K562 (cell line): Measurements from ENCODE around the gene FAM78A. TPM values are rescaled to one million over a fixed set of nuclear protein-coding genes. Genes with fewer than 3 reads are reported as not detected.

Source experiments
- ATAC-seq: fragments of 200-7000 bp; cut with Tn5 transposase; 3 replicates; pipeline ENCODE4 v1.9.1; 2020; ENCODE audit warnings: moderate library complexity
- BruUV-seq: library from RNA; stranded (reverse); fragments of 400-500 nt; replicated peaks from 2 replicates; lab custom pipeline; 2021; lab: Mats Ljungman, UMichigan
- CTCF ChIA-PET: fragments of 300-600 bp; formaldehyde crosslinking; extraction: SDS; loops from one replicate; lab custom pipeline; 2021; ENCODE audit warnings: low intra/inter-chr PET ratio; lab: Yijun Ruan, JAX
- POLR2A ChIA-PET: fragments of 300-600, 350-650 bp; sonication (Branson Sonifier 250); formaldehyde crosslinking; extraction: SDS; loops from one replicate; lab custom pipeline; 2021; ENCODE audit warnings: antibody characterized with exemption, inconsistent platforms; lab: Yijun Ruan, JAX
- DNase-seq, 4 experiments: peaks; one replicate each; pipeline versions ENCODE4 v3.0.0 to v3.0.0-alpha.2; 2011 to 2018; ENCODE audit warnings: low spot score in 3 of 4, mixed read lengths in 3 of 4; ENCODE audit errors: extremely low read depth in 1 of 4
- FAIRE-seq: peaks from 2 replicates; lab custom pipeline; 2011; peaks lifted over from hg19 to GRCh38; lab: Jason Lieb, UNC
- H2AFZ ChIP-seq: 2 replicates; pipeline ENCODE4 v1.6.0; 2011; ENCODE audit warnings: low read depth, low read length, control low read depth, inconsistent platforms
- H3K27ac ChIP-seq: fragments of 200-600 bp; 3 replicates; pipeline ENCODE4 v1.8.0; 2011; ENCODE audit warnings: low read depth, mild to moderate bottlenecking, control low read depth, inconsistent platforms, low read length, moderate library complexity, mixed read lengths; ENCODE audit errors: extremely low read depth
- H3K27me3 ChIP-seq, 2 experiments: fragments of 300-600 bp in 1 of 2; 2 replicates in 1 of 2; 3 replicates in 1 of 2; pipeline versions ENCODE4 v1.6.0 to v1.8.0; 2011; ENCODE audit warnings: inconsistent platforms in 2 of 2, low read length in 2 of 2, mild to moderate bottlenecking in 1 of 2, mixed read lengths in 1 of 2, moderate library complexity in 1 of 2; ENCODE audit not compliant: control insufficient read depth in 2 of 2, insufficient read depth in 2 of 2
- H3K36me3 ChIP-seq: fragments of 300-600 bp; 3 replicates; pipeline ENCODE4 v1.8.0; 2011; ENCODE audit warnings: mild to moderate bottlenecking, low read length, inconsistent platforms; ENCODE audit not compliant: control insufficient read depth, insufficient read depth
- H3K4me1 ChIP-seq, 2 experiments: fragments of 200-600 bp in 1 of 2; replicated peaks in 1 of 2; 2 replicates in 1 of 2; 3 replicates in 1 of 2; pipeline versions ENCODE4 v1.5.1 to v1.8.0; 2011; ENCODE audit warnings: inconsistent platforms in 2 of 2, low read length in 2 of 2, mild to moderate bottlenecking in 1 of 2, mixed read lengths in 1 of 2, moderate library complexity in 1 of 2; ENCODE audit not compliant: control insufficient read depth in 2 of 2, insufficient read depth in 2 of 2
- H3K4me2 ChIP-seq: 2 replicates; pipeline ENCODE4 v1.6.1; 2011; ENCODE audit warnings: low read length, control low read depth, inconsistent platforms, mixed read lengths; ENCODE audit not compliant: insufficient read depth
- H3K4me3 ChIP-seq: fragments of 200-600 bp; sonication (generic), shearing (Covaris generic); 2 replicates; pipeline ENCODE4 v1.5.1; 2016; ENCODE audit warnings: control low read depth, inconsistent platforms
- H3K79me2 ChIP-seq: fragments of 200-600 bp; 3 replicates; pipeline ENCODE4 v1.8.0; 2011; ENCODE audit warnings: low read length, inconsistent platforms; ENCODE audit not compliant: control insufficient read depth, insufficient read depth
- H3K9ac ChIP-seq, 2 experiments: 2 replicates each; pipeline versions ENCODE4 v1.6.0 to v1.6.1; 2011; ENCODE audit warnings: low read depth in 2 of 2, low read length in 2 of 2, control low read depth in 1 of 2, inconsistent platforms in 1 of 2, mild to moderate bottlenecking in 1 of 2, mixed read lengths in 1 of 2; ENCODE audit not compliant: insufficient read depth in 1 of 2
- H3K9me1 ChIP-seq: one replicate; pipeline ENCODE4 v1.6.0; 2011; ENCODE audit warnings: inconsistent platforms, mild to moderate bottlenecking, low read length, moderate library complexity; ENCODE audit not compliant: control insufficient read depth, insufficient read depth
- H3K9me3 ChIP-seq: replicated peaks from 2 replicates; pipeline ENCODE4 v1.5.1; 2011; ENCODE audit warnings: low read depth, low read length, inconsistent platforms; ENCODE audit not compliant: control insufficient read depth, insufficient read depth
- H4K20me1 ChIP-seq: replicated peaks from 2 replicates; pipeline ENCODE4 v1.6.1; 2011; ENCODE audit warnings: low read length, inconsistent platforms, mixed read lengths; ENCODE audit not compliant: control insufficient read depth, insufficient read depth
- ARID1B ChIP-seq: fragments of 450-650 bp; IDR thresholded peaks from 2 replicates; pipeline ENCODE4 v1.6.1; 2016; ENCODE audit warnings: antibody characterized with exemption, mild to moderate bottlenecking, inconsistent platforms
- BCLAF1 ChIP-seq, 2 experiments: fragments of 450-650 bp in 1 of 2; IDR thresholded peaks; 2 replicates each; pipeline ENCODE4 v1.6.1; 2011 to 2017; ENCODE audit warnings: low read depth in 2 of 2, antibody characterized with exemption in 1 of 2, borderline replicate concordance in 1 of 2, low read length in 1 of 2, mild to moderate bottlenecking in 1 of 2, mixed read lengths in 1 of 2; ENCODE audit not compliant: control insufficient read depth in 1 of 2
- BRD4 ChIP-seq: fragments of 200-600 bp; sonication (generic); IDR thresholded peaks from 2 replicates; pipeline ENCODE4 v1.6.1; 2017; ENCODE audit warnings: inconsistent platforms
- CBX1 ChIP-seq: sonication (generic); IDR thresholded peaks from 2 replicates; pipeline ENCODE4 v1.6.1; 2016; ENCODE audit warnings: antibody characterized with exemption, low read depth, mild to moderate bottlenecking
- DDX20 ChIP-seq: fragments of 450-650 bp; IDR thresholded peaks from 2 replicates; pipeline ENCODE4 v1.6.1; 2016; ENCODE audit warnings: missing genetic modification characterization, low read depth, mild to moderate bottlenecking, missing compliant biosample characterization, moderate library complexity
- E2F6 ChIP-seq, 2 experiments: IDR thresholded peaks; 2 replicates each; pipeline ENCODE4 v1.6.1; 2011; ENCODE audit warnings: borderline replicate concordance in 1 of 2, control low read depth in 1 of 2, low read depth in 1 of 2, low read length in 1 of 2, mild to moderate bottlenecking in 1 of 2, mixed read lengths in 1 of 2, moderate library complexity in 1 of 2; ENCODE audit not compliant: insufficient read depth in 1 of 2, insufficient read length in 1 of 2, poor library complexity in 1 of 2, severe bottlenecking in 1 of 2; ENCODE audit errors: extremely low read depth in 1 of 2
- IRF9 ChIP-seq: fragments of 450-650 bp; IDR thresholded peaks from 2 replicates; pipeline ENCODE4 v1.6.1; 2016; ENCODE audit warnings: missing biosample characterization, missing genetic modification characterization
- NELFE ChIP-seq: IDR thresholded peaks from 2 replicates; pipeline ENCODE4 v1.6.1; 2011; ENCODE audit warnings: mild to moderate bottlenecking; ENCODE audit not compliant: insufficient read depth, insufficient read length
- RFX1 ChIP-seq: fragments of 450-650 bp; IDR thresholded peaks from 2 replicates; pipeline ENCODE4 v1.6.1; 2016; ENCODE audit warnings: mild to moderate bottlenecking, moderate library complexity
- SIN3B ChIP-seq: fragments of 450-650 bp; IDR thresholded peaks from 2 replicates; pipeline ENCODE4 v1.6.1; 2017; ENCODE audit warnings: low read depth, mild to moderate bottlenecking, moderate library complexity
- TBL1XR1 ChIP-seq, 2 experiments: IDR thresholded peaks; 2 replicates each; pipeline ENCODE4 v1.6.1; 2012; ENCODE audit warnings: improper control_type of control experiment in 2 of 2, low read length in 2 of 2, mild to moderate bottlenecking in 1 of 2
- ZNF740 ChIP-seq, 3 experiments: fragments of 200-800 bp in 1 of 3; sonication (Bioruptor generic) in 1 of 3; sonication (generic) in 1 of 3; formaldehyde crosslinking in 1 of 3; IDR thresholded peaks; 2 replicates each; pipeline versions ENCODE4 v1.6.1 to v1.8.0; 2016 to 2022; ENCODE audit warnings: mild to moderate bottlenecking in 2 of 3, missing compliant biosample characterization in 2 of 3, missing genetic modification characterization in 2 of 3, missing genetic modification reagents in 1 of 3
- ZNF830 ChIP-seq: fragments of 250-450 bp; sonication (Bioruptor Pico); IDR thresholded peaks from 2 replicates; pipeline ENCODE4 v1.5.0; 2021; ENCODE audit warnings: mild to moderate bottlenecking
- WGBS: fragments of 100-300 bp; shearing (Covaris generic); methylation state at CpG from one replicate; pipeline ENCODE4 v1.1.6; 2016; ENCODE audit warnings: low coverage, mixed read lengths; ENCODE audit not compliant: insufficient coverage; ENCODE audit errors: missing lambda C conversion rate; 5-methylcytosine and 5-hydroxymethylcytosine counted together
- in situ Hi-C: fragments of 300-500 bp; cut with MboI; formaldehyde crosslinking; loops from 4 replicates; pipeline ENCODE4 v1.15.0; 2018; ENCODE audit warnings: inconsistent platforms, mixed read lengths
- intact Hi-C: fragments of 100-400 bp; cut with micrococcal nuclease; formaldehyde crosslinking; loops from 2 replicates; pipeline ENCODE4 v1.14.2; 2022
- polyA plus RNA-seq, 8 experiments: library from polyadenylated mRNA; depleted of rRNA in 4 of 8; stranded (reverse) in 5 of 8; unstranded in 3 of 8; fragments of >200 nt; fragmentation: Nextera tagmentation in 2 of 8; fragmentation: Illumina TruSeq in 1 of 8; extraction: Ambion mirVana in 2 of 8; extraction: Trizol in 1 of 8; gene quantifications; 2 replicates each; pipeline versions ENCODE4 v1.2.1 to v1.2.3, GENCODE V29; 2011 to 2014; ENCODE audit warnings: inconsistent platforms in 1 of 8, missing spikeins in 1 of 8
- total RNA-seq, 7 experiments: library from RNA; depleted of rRNA in 6 of 7; stranded (reverse); fragments of >200 nt in 6 of 7; fragmentation: Illumina TruSeq in 2 of 7; extraction: Trizol in 2 of 7; gene quantifications; 2 replicates each; pipeline versions ENCODE4 v1.2.1 to v1.2.3, GENCODE V29; 2011 to 2021; ENCODE audit warnings: low replicate concordance in 1 of 7

Gene FAM78A
- total and polyA plus RNA-seq, 9 of the 15 experiments (the other 6 are each of a cell fraction or from before 2014, with no cell fraction given): 0.56 to 103 (median 55.2) TPM

GRCh38 chr9:131298341-131298740, 22.0 kb upstream of the FAM78A start:
- no peaks in the 10 kb centered on the region for H3K36me3 ChIP-seq
- H3K27ac ChIP-seq: no peak overlapping the region
- intact Hi-C loops (no loop called here), in situ Hi-C loops (no loop called here)
- peaks cover 4% of the 10 kb centered on the region for H3K9me1 ChIP-seq
- H3K79me2 ChIP-seq: no peaks in the 10 kb centered on the region
- H3K4me2 ChIP-seq: no peak overlapping the region
- no peaks in the 10 kb centered on the region for H3K27me3 ChIP-seq
- no peak for FAIRE-seq
- H3K4me3 ChIP-seq: no peak overlapping the region
- BruUV-seq: no TSS peak
- no peaks in the 10 kb centered on the region for H3K9me3 ChIP-seq
- ChIA-PET POLR2A (interaction anchor here (2.5 kb wide), 1 partner anchor 9 kb away, joined by 14 read pairs; the partner anchor contains the start of gene PLPP7), CTCF (no interaction called here)
- peaks cover 15 to 50% of the 10 kb centered on the region in 2 experiments; a peak in 4 of 5 replicates for H3K4me1 ChIP-seq
- H3K9ac ChIP-seq: peak overlapping the region in 1 of 2 experiments; percentile 85; a peak in 2 of 4 replicates
- WGBS: 72% methylated on average over 4 of the region's 5 CpGs
- no peak overlapping the region for H2AFZ ChIP-seq
- TF ChIP-seq IRF9 (tag) (no peak), ZNF740 (CRISPR knock-in tag; IDR thresholded peaks at IDR 0.05) (no peak), ZNF740 (tag; IDR thresholded peaks at IDR 0.05) (no peak), ZNF830 (CRISPR knock-in tag) (no peak), SIN3B (no peak), BCLAF1 (IDR thresholded peaks at IDR 0.05; ENCODE audit: borderline replicate concordance in 1 of 2, control insufficient read depth in 1 of 2, low read depth in 2 of 2, low read length in 1 of 2) (no peak), NELFE (no peak), CBX1 (no peak), BRD4 (no peak), E2F6 (IDR thresholded peaks at IDR 0.05; ENCODE audit: borderline replicate concordance in 1 of 2, extremely low read depth in 1 of 2, insufficient read depth in 1 of 2, insufficient read length in 1 of 2, low read depth in 1 of 2, low read length in 1 of 2, poor library complexity in 1 of 2, severe bottlenecking in 1 of 2) (no peak), TBL1XR1 (IDR thresholded peaks at IDR 0.05; ENCODE audit: low read length in 2 of 2) (no peak), DDX20 (tag) (no peak), RFX1 (no peak), ARID1B (no peak)
- no peaks in the 10 kb centered on the region for H4K20me1 ChIP-seq
- no peak for DNase-seq
- ATAC-seq: no peak
